HS-27A (cell line): ENCODE results near the gene GALNTL6.

ENCODE experiments used
- DNase-seq: peaks from one replicate; pipeline ENCODE4 v3.0.0-alpha.2; 2012; ENCODE audit warnings: low read depth, missing footprints

Gene GALNTL6

GRCh38 chr4:171812665-171813525 is at the start of gene GALNTL6:
Gene GALNTL6, plus strand, starts transcription at chr4:171813404.
- no peak for DNase-seq

- no peak for DNase-seq
These were observed 47.7 kb upstream of the GALNTL6 start for GRCh38 chr4:171765514-171765913.

GRCh38 chr4:171774642-171775190 is 38.5 kb upstream of the GALNTL6 start:
- no peak for DNase-seq

GRCh38 chr4:171779301-171779700 is 33.9 kb upstream of the GALNTL6 start:
- DNase-seq, result no peak

- DNase-seq, result no peak
These were observed 27.8 kb upstream of the GALNTL6 start for GRCh38 chr4:171785388-171785787.

GRCh38 chr4:171793723-171794122 is 19.5 kb upstream of the GALNTL6 start:
- no peak for DNase-seq

GRCh38 chr4:171794528-171794927 is 18.7 kb upstream of the GALNTL6 start:
- no peak for DNase-seq

- DNase-seq, result no peak
These were observed 3.4 kb upstream of the GALNTL6 start for GRCh38 chr4:171809854-171810253.

- no peak for DNase-seq
These were observed 905 bp upstream of the GALNTL6 start for GRCh38 chr4:171812333-171812664.

GRCh38 chr4:171813526-171814250 is 484 bp downstream of the GALNTL6 start:
- DNase-seq, result no peak

GRCh38 chr4:171814545-171814944 is 1.3 kb downstream of the GALNTL6 start:
- no peak for DNase-seq

GRCh38 chr4:171817026-171817425 is 3.8 kb downstream of the GALNTL6 start:
- no peak for DNase-seq

- DNase-seq, result no peak
These were observed 21.4 kb downstream of the GALNTL6 start for GRCh38 chr4:171834640-171835039.

GRCh38 chr4:171843456-171843855 is 30.3 kb downstream of the GALNTL6 start:
- no peak for DNase-seq

- peak; percentile 20 for DNase-seq
These were observed 33.0 kb downstream of the GALNTL6 start for GRCh38 chr4:171846232-171846631.

GRCh38 chr4:171846893-171847292 is 33.7 kb downstream of the GALNTL6 start:
- DNase-seq, result no peak

- DNase-seq, result no peak
These were observed 34.5 kb downstream of the GALNTL6 start for GRCh38 chr4:171847751-171848150.

GRCh38 chr4:171849686-171850222 is 36.5 kb downstream of the GALNTL6 start:
- DNase-seq, result no peak

- DNase-seq, result no peak
These were observed 38.1 kb downstream of the GALNTL6 start for GRCh38 chr4:171851295-171851694.

- no peak for DNase-seq
These were observed 44.3 kb downstream of the GALNTL6 start for GRCh38 chr4:171857302-171858012.

GRCh38 chr4:171875291-171875690 is 62.1 kb downstream of the GALNTL6 start:
- no peak for DNase-seq

- DNase-seq, result no peak
These were observed 63.4 kb downstream of the GALNTL6 start for GRCh38 chr4:171876636-171877035.
